Lung (tissue), 12 donors: ENCODE results near the gene FBRS. TPM values are rescaled to one million over a fixed set of nuclear protein-coding genes. Genes with fewer than 3 reads are reported as not detected.
A peak's percentile ranks its signal among the peaks of the same experiment; 100 is the strongest.

Source experiments
- ATAC-seq: fragments of 200-7000 bp; cut with Tn5 transposase; one replicate; pipeline ENCODE4 v1.9.1; 2020; ENCODE audit warnings: moderate number of reproducible peaks; ENCODE audit not compliant: insufficient read depth, low FRiP score
- DNase-seq, 3 donors: peaks; one replicate each; pipeline ENCODE4 v3.0.0-alpha.2; 2013 to 2017
- H3K27ac ChIP-seq, 2 donors: one replicate each; pipeline ENCODE4 v1.5.1; 2013; ENCODE audit warnings: mild to moderate bottlenecking in 2 of 2, moderate library complexity in 2 of 2, control low read depth in 1 of 2, inconsistent platforms in 1 of 2, low read depth in 1 of 2, low read length in 1 of 2
- H3K27me3 ChIP-seq, 3 donors: one replicate each; pipeline ENCODE4 v1.5.1; 2013; ENCODE audit warnings: low read length in 2 of 3; ENCODE audit not compliant: control insufficient read depth in 3 of 3, insufficient read depth in 3 of 3
- H3K36me3 ChIP-seq, 4 donors: one replicate each; pipeline ENCODE4 v1.5.1; 2013; ENCODE audit warnings: low read length in 4 of 4, mild to moderate bottlenecking in 1 of 4, moderate library complexity in 1 of 4; ENCODE audit not compliant: control insufficient read depth in 4 of 4, insufficient read depth in 4 of 4
- H3K4me1 ChIP-seq, 5 donors: one replicate each; pipeline ENCODE4 v1.5.1; 2013; ENCODE audit warnings: low read length in 5 of 5, mild to moderate bottlenecking in 2 of 5, moderate library complexity in 1 of 5; ENCODE audit not compliant: control insufficient read depth in 5 of 5, insufficient read depth in 5 of 5
- H3K4me3 ChIP-seq: one replicate; pipeline ENCODE4 v1.5.1; 2013; ENCODE audit warnings: mild to moderate bottlenecking, control low read depth, moderate library complexity
- H3K9ac ChIP-seq, 2 donors: one replicate each; pipeline ENCODE4 v1.5.1; 2013; ENCODE audit warnings: low read length in 2 of 2, control low read depth in 1 of 2; ENCODE audit not compliant: insufficient read depth in 1 of 2
- H3K9me3 ChIP-seq, 4 donors: one replicate each; pipeline ENCODE4 v1.5.1; 2013; ENCODE audit warnings: low read length in 3 of 4, mild to moderate bottlenecking in 1 of 4, moderate library complexity in 1 of 4; ENCODE audit not compliant: control insufficient read depth in 4 of 4, insufficient read depth in 3 of 4
- WGBS, 2 donors: extraction: QIAGEN DNeasy Blood & Tissue Kit; methylation state at CpG; one replicate each; pipeline ENCODE4 v1.1.7; 2013; 5-methylcytosine and 5-hydroxymethylcytosine counted together
- polyA plus RNA-seq, 2 donors: library from polyadenylated mRNA; stranded (reverse); fragments of 200-250 nt; gene quantifications; one replicate each; pipeline ENCODE4 v1.2.1, GENCODE V29; 2013
- total RNA-seq, 2 donors: library from RNA; depleted of rRNA in 1 of 2; stranded (reverse); fragments of >200 nt in 1 of 2; gene quantifications; one replicate each; pipeline ENCODE4 v1.2.1, GENCODE V29; 2014 to 2021
- TF ChIP-seq, protein P1 (sequence below): IDR thresholded peaks from 2 replicates; pipeline ENCODE4 v1.5.1; 2012; ENCODE audit warnings: mild to moderate bottlenecking; ENCODE audit errors: control extremely low read depth, extremely low read depth
- donor health status: control.
- donor health status: control.
- donor health status: Bipolar disorder and iron deficiency.
- donor health status: healthy.
- donor health status: DM: yes; HTN: yes; CAD: no.

Gene FBRS
- total and polyA plus RNA-seq, 4 donors, result 32.1 to 80.8 (median 55.6) TPM

GRCh38 chr16:30649725-30650368 lies 8.4 kb upstream of the FBRS start:
- no peak for DNase-seq
- no peak for ATAC-seq
- 19 to 25% methylated on average over 22 of the region's 22 CpGs for WGBS, 2 donors
- H3K4me1 ChIP-seq, result peaks cover 0 to 14% (median 0%) of the 10 kb centered on the region in 5 donors
- H3K9ac ChIP-seq, result peak overlapping the region; percentile 80 to 81
- H3K36me3 ChIP-seq, result peaks cover 4 to 21% (median 8%) of the 10 kb centered on the region in 4 donors
- peak overlapping the region; percentile 60 for H3K4me3 ChIP-seq
- no peaks in the 10 kb centered on the region for H3K9me3 ChIP-seq
- TF ChIP-seq, protein P1, sequence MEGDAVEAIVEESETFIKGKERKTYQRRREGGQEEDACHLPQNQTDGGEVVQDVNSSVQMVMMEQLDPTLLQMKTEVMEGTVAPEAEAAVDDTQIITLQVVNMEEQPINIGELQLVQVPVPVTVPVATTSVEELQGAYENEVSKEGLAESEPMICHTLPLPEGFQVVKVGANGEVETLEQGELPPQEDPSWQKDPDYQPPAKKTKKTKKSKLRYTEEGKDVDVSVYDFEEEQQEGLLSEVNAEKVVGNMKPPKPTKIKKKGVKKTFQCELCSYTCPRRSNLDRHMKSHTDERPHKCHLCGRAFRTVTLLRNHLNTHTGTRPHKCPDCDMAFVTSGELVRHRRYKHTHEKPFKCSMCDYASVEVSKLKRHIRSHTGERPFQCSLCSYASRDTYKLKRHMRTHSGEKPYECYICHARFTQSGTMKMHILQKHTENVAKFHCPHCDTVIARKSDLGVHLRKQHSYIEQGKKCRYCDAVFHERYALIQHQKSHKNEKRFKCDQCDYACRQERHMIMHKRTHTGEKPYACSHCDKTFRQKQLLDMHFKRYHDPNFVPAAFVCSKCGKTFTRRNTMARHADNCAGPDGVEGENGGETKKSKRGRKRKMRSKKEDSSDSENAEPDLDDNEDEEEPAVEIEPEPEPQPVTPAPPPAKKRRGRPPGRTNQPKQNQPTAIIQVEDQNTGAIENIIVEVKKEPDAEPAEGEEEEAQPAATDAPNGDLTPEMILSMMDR, result no peak
- no peaks in the 10 kb centered on the region for H3K27me3 ChIP-seq
- peak overlapping the region; percentile 72 to 95 for H3K27ac ChIP-seq

- TF ChIP-seq, protein P1, result peak; percentile 50
- peak within 1 kb of the TSS; percentile 66 for H3K4me3 ChIP-seq
- peak; percentile 88 for ATAC-seq
- peaks cover 8 to 28% (median 12%) of the 10 kb centered on the region in 4 donors for H3K36me3 ChIP-seq
- peak within 1 kb of the TSS; percentile 95 to 98 for H3K27ac ChIP-seq
- H3K9me3 ChIP-seq, result no peaks in the 10 kb centered on the region
- peak; percentile 100 for DNase-seq
- 1% methylated on average over 51 to 53 of the region's 53 CpGs for WGBS, 2 donors
- peaks cover 0 to 14% (median 0%) of the 10 kb centered on the region in 5 donors for H3K4me1 ChIP-seq
- no peaks in the 10 kb centered on the region for H3K27me3 ChIP-seq
- H3K9ac ChIP-seq, result peak within 1 kb of the TSS; percentile 80 to 93
Measured at GRCh38 chr16:30650369-30651123, 7.7 kb upstream of the FBRS start, which contains the start of gene PRR14. TSS of gene PRR14 (plus strand) at chr16:30650960. CDS start at chr16:30651646, 686 bp downstream.

GRCh38 chr16:30651124-30652004 lies 6.9 kb upstream of the FBRS start:
- ATAC-seq (peak; percentile 74), DNase-seq (peak in 2 of 3 donors; percentile 59 to 62)
- TF ChIP-seq, protein P1, result peak; percentile 49
- no peaks in the 10 kb centered on the region for H3K9me3 ChIP-seq
- peaks cover 0 to 14% (median 0%) of the 10 kb centered on the region in 5 donors for H3K4me1 ChIP-seq
- 0% methylated on average over 56 to 71 of the region's 71 CpGs for WGBS, 2 donors
- H3K4me3 ChIP-seq, result peak overlapping the region; percentile 66
- peak overlapping the region; percentile 91 to 98 for H3K27ac ChIP-seq
- H3K36me3 ChIP-seq, result peaks cover 12 to 34% (median 17%) of the 10 kb centered on the region in 4 donors
- peak overlapping the region; percentile 76 to 93 for H3K9ac ChIP-seq
- H3K27me3 ChIP-seq, result no peaks in the 10 kb centered on the region
